NCI-H1105 treated with DMSO at 0.1 percent for 48 hours (cell line): ENCODE data around the gene FBXO45.
"Not testable (repeated sequence)": the region's sequence is repeated elsewhere in the genome, so short reads cannot be mapped to it uniquely, and the experiment has no call there.

Source experiments
- DNase-seq: peaks from one replicate; lab custom pipeline; 2025; lab: John Stamatoyannopoulos, UW

FBXO45 gene

DNA sequence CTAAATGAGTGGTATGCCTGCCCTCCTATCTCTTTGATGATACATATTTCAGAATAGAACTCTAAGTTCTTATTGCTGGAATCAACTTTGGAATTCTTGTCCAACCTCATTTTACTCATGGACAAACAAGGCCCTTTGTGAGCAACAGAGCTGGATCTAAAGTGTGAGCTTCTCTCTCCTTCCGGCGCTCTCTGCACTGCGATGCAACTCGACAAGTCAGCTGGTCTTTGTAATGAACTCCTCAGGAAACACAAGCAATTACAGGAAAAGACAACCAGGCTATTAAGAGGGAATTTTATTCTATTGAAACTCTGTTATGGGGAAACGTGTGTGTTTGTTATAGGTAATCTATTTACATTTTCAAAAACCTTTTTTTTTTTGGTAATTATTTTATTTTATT, 50.8 kb downstream of the FBXO45 start:
- DNase-seq: no peak

DNA sequence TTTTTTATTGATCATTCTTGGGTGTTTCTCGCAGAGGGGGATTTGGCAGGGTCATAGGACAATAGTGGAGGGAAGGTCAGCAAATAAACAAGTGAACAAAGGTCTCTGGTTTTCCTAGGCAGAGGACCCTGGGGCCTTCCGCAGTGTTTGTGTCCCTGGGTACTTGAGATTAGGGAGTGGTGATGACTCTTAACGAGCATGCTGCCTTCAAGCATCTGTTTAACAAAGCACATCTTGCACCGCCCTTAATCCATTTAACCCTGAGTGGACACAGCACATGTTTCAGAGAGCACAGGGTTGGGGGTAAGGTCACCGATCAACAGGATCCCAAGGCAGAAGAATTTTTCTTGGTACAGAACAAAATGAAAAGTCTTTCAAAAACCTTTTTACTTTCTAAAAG, 51.2 kb downstream of the FBXO45 start:
- DNase-seq: not testable (repeated sequence)

DNA sequence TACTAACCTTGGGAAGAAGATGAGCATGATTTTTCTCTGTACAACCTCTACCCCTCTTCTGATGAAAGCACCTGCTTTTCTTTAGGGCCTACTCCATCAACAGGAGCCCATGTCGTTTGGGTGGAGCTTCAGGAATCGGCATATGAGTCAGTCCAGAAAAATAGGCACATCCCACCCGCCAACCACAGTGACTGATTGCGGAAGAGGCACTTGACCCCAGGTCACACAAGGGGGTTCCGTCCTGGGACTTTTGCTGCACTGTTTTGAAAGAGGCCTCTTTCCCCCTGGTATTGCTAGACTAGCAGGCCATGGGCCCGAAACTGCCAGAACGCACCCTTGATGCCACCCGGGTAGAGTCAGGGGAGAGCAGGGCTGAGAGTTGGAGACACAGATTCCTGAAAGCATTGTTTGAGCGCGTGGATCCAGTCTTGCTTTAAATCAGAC, 51.7 kb downstream of the FBXO45 start:
- no peak for DNase-seq

DNA sequence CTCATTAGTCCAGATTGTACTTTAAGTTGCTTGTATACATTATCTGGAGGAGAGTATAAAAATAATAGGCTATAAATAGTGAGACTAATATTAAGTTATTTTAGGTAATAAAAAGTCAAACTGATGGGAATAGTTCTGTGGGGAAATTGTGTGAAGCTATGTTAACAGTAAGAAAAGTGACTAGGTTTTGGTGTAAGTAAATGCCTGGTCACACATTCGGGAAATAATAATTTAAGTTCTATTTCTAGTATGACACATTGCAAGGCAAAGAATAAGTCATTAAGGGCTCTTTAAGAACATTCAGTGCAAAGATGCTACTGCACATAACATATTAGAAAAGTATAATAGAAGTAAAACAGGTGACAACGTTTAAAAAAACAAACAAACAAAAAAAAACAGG, 52.2 kb downstream of the FBXO45 start:
- no peak for DNase-seq

DNA sequence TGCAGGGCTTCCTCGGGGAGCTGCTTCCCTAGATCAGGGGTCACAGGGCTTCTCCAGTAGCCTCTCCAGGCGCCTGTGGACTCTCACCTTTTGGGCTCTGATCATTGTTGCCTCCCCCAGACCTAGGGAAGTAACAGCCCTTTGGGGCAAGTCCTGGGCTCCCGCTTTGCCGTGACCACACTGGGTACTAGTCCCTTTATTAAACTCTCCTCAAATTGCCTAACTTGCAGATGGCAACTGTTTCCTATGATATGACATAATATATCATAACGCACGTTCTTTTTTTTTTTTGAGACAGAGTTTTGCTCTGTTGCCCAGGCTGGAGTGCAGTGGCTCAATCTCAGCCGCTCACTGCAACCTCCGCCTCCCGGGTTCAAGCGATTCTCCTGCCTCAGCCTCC, 53.2 kb downstream of the FBXO45 start:
- DNase-seq: no peak

DNA sequence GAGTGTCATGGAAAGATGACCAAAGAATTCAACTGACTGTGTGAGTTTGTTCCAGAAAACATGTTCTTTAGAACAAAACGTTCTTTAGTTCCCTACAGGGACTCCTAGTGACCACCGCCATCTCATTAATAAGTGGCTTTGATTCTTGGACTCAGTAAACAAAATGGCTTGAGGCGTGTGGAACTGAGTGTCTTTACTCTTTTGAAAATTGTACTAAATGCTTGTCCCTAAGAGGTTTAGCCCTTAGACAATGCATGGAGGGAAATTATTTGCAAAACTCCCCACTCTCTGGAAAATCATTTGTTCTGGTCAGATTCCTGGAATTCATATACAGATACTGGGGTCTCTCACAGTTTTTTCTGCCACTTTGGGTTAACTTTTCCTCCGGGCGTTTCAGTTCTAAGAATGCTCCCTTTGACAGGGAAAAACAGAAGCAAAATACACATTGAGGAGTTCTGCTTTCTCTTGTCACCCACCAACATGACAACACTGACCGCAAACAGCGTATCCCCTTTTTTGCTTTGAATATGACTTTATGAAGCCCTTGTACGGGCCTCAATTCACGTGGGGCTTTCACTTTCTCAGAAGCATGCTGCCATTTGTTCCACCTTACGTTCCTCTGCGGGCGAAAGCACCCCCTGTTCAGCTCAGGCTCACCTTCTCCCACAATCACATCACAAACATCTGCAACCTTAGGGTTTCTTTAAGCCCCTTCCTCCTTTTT, 55.8 kb downstream of the FBXO45 start:
- no peak for DNase-seq

DNA sequence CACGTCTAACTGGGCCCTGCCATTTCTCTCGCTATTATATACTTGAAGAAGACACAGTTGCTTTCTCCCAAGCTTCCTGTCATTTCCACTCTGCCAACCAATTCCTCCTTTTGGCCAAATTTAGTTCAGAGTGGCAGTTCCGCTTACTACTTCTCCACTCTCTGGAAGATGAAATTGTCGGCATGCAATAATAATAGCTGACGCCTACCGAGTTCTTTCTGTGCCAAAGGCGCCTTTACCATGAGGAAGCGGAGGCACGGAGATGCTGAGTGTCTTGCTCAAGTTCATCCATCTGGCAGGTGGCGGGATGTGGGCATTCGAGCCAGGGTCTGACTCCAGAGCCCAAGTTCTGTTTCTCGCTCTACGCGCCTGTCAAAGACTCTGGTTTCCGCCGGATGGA, 56.4 kb downstream of the FBXO45 start:
- no peak for DNase-seq

DNA sequence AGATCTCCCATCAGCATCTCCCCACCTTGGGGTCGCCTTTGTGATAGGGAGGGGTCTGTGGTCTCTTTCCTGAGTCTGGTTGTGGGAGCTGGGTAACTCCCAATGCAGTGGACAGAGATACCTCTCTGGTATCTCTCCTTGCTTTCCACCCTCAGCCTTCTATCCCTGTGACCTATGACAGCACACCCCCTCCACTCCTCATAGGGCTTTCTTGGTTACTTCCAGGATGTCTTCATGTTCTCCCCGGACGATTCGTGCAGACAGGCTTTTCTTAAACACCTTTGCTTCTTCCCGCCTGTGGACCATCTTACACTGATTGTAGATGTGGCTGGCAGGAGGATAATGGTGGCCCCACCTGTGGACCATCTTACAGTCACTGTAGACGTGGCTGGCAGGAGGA, 56.9 kb downstream of the FBXO45 start:
- no peak for DNase-seq

DNA sequence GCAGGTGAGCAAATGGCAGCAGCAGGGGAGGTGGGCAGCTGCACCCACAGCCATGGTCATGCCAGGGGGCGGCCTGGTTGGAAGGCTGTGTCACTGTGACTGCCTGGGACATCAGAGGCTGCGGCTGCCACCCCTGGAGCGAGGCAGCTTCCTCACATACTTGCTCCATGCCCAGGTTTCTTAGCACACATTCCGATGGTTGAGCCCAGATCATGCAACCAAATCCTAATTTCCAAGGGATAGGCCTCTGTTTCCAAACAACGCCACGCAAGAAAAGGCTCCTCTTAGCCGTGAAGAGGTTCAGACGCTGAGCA, 59.4 kb downstream of the FBXO45 start:
- DNase-seq: no peak

DNA sequence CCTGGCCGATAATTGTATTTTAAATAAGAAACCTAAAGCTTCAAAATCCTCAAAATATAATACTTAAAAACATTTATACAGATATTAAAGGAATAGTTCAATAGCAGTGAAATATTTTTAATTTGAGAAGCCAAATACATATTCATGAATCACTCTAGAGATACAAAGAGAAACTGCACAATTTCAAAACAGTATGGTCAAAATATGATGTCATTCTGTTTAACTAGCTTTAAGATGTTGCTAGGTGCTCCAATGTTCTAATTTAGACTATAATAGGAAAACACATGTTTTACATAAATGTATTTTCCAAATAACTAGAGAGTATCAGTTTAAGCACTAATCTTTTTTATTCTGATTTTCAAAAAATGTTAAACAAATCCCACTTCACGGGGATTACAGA, 60.8 kb downstream of the FBXO45 start:
- no peak for DNase-seq

DNA sequence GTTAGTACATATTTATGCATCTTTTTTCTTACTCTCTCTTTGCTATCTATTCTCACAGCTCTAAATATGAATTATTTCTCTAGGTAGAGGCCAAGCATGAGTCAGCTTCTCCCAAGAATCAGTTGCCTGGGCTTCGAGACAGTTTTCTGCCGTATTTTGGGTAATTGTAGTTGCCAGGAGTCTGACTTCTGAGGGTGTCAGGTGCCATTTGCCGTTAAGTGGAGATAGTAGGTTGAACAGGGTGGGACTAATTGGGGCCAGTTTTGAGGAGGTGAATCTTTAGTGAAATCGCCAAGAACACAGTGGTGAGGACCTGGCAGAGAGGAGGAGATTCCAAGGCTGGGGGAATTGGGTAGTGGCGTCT, 63.2 kb downstream of the FBXO45 start:
- peak; percentile 64 for DNase-seq

DNA sequence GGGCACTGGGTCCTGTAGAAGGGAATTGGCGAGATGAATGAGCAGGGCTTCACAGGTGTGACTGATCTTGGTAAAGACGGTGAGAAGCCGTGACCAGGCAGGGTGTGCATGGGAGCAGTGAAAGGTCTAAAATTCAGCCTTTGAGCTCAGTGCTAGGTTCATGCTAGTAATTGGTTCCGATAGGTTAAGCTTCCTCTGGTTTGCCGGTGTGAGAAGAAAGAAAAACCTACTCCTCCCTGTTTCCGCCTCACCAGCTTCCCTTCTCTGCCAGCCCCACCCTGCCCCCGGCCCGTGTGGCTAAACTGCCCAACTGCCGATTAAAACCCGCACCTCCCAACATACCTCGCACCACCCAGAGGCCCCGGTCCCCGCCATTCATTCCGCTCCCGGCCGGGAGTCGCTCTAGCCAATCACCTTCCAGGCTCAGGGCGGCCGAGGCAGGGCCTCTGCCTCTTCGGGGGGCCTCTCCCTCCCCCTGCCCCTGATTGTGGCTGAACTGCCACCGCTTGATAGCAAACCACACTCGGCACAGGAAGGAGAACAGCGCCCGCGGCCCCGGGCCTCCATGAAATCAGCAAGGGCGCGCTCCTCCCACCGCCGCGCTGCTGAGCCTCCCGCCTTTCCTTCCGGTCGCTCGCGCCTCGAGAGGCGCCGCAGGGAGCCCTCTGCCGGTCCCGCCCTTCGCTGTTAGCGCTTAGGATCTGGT, 63.7 kb downstream of the FBXO45 start:
- DNase-seq: peak; percentile 97

DNA sequence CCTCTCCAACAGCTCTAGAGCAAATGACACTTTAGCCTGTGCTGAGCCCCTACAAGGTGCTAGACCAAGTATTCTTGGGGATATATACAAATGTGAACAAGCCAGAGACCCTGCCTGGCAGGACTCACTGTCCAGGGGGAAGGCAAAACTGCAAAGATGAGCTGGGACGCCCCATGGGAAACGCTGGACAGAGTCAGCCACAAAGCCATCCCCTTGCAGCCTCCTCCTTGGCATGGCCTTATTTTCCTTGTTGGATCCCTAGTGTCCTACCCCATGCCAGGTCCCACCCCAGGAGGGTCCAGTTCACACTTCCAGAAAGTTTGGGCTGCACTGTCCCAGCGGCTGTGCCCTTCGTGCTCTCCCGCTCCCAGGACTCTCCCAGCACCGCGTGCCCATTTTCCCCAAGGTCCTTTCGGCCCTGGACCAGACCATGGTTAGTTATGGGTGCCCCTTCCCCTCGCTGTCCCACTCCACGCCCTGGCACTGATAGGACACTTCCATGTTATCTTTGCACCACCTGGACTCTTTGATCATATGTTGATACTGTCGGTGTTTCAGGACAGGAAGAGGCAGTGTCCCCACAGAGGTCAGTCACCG, 65.2 kb downstream of the FBXO45 start:
- DNase-seq: no peak

DNA sequence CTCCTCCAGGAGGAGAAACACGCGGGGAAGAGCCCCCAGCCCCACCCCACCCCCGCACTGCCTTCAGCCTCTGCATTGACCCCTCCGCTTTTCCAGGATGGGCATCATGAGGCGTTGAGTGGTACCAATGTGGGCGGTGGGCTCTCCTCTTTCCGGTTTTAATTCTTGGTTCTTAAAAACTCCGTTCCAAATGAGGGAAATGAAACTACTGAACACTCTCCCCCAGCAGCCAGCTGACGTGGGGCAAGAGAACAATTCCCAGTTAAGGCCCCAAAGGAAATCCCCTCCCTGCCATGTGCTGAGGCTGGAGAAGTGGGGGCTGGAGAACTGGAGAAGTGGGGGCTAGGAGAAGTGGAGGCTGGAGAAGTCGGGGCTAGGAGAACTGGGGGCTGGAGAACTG, 65.8 kb downstream of the FBXO45 start:
- no peak for DNase-seq

DNA sequence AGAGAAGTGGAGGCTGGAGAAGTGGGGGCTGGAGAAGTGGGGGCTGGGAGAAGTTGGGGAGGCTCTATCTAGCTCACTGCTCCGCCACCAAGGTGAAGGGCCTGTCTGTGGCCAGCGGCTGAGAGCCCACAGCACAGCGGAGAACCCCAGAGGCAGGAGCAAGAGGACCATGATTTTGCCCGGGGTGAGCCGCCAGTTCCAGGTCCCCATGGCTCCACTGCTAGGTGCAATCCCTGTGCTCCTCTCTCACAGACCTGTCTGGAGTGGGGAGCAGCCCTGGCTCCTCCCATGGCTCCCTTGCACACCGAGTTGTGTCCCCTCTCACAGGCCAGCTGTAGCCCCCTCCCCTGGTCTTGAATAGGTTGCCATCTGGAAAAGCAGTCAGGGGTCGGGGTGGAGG, 66.4 kb downstream of the FBXO45 start:
- DNase-seq: no peak

DNA sequence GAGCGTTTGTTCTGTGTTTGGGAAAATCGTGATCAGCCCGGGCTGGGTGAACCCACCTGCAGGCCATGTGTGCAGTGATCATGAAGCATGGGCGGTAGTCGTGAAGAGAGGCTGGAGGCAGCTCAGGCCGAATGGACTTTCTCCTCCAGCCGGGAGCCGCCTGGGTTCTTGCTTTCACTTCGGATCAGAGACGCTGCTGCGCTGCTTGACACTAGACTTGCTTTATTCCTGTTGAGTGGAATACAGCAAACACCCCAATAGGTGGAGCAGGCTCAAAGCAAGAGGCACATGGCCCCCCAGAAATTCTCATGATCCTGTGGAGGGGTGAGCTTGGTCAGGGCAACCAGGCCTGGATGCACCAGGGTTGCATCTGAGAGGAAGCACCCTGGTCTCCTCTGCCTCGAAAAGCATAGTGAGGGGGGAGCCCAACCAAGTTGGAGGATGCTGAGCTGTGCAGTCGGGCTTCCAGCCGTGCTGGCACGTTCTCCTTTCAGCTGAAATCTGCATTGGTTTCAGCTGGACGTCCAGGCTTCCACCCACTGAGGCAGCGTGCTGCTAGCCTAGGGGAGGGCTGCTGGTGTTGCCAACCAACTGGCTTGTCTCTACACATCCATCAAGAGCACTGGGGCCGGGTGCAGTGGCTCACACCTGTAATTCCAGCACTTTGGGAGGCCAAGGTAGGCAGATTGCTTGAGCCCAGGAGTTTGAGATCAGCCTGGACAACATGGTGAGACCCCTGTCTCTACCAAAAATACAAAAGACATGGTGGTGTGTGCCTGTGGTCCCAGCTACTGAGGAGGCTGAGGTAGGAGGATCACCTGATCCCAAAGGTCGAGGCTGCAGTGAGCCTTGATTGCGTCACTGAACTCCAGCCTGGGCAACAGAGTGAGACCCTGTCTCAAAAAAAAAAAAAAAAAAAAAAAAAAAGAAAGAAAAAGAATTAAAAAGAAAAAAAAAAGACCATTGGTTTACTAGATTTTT, 68.2 kb downstream of the FBXO45 start:
- no peak for DNase-seq

DNA sequence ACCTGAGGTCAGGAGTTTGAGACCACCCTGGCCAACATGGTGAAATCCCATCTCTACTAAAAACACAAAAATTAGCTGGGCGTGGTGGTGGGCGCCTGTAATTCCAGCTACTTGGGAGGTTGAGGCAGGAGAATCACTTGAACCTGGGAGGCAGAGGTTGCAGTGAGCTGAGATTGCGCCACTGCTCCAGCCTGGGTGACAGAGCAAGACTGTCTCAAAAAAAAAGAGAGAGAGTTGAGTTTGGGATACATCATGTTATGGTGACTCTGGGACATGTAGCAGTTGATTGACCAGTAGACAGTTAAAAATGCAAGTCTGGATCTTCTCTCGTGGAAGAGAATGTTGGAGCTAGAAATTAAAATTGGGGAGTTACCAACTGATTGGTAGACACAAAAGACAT, 69.5 kb downstream of the FBXO45 start:
- not testable (repeated sequence) for DNase-seq
